GM19395 (cell line): ENCODE measurements around the gene ARHGAP23.
"Not testable (repeated sequence)": the region's sequence is repeated elsewhere in the genome, so short reads cannot be mapped to it uniquely, and the experiment has no call there.

Experiments
- ATAC-seq: cut with Tn5 transposase; IDR thresholded peaks from one replicate; pipeline ENCODE4 v1.9.1; 2021; ENCODE audit warnings: mild to moderate bottlenecking, moderate library complexity; ENCODE audit not compliant: unreplicated experiment

ARHGAP23 gene

DNA sequence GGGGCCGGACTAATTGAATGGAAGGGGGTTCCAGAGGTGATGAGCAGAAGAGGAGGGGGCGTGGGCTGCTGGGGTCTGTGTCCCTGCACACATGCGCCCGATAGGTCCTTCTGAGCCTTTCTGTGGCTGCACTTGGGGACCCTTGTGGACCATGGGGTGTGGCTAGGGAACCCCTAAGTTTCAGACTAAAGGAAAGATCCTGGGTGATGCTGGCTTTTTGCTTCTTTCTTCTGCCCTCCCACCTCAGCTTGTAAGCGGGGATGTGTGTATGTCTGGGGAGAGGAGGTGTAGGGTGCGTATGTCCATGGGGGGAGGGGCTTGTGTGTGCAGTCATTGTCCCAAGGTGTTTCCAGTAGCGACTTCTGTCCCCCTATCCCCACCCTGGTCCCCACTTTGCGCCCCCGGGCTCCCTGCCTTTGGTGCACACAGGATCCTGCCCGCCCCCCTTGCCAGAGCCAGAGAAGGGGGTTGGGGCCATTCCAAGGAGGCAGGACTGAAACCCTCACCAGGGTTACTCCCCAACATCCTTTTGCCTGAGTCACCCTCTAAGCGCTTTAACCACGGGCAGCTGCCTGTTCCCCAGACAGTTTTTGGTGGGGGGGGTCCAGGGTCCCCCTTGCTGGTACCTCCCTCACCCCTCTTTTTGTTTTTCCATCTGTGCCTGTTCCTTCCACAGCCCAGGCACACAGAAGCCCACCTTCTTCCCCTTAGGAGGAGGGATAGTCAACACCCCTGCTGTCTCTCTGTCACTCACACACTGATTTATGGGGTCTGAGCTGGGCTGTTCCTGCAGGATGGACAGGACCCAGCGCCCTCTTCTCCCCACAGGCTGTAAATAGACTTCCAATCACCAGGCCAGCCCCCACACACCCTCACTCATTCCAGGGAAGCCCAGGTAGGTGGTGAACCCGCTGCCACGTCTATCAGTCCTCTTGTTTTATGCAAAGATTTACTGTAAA is 83.2 kb downstream of the ARHGAP23 start:
- ATAC-seq, result no peak

GRCh38 chr17:38512473-38513058 is 84.3 kb downstream of the ARHGAP23 start:
- no peak for ATAC-seq

GRCh38 chr17:38526526-38526925 is 98.3 kb downstream of the ARHGAP23 start:
- ATAC-seq, result not testable (repeated sequence)

DNA sequence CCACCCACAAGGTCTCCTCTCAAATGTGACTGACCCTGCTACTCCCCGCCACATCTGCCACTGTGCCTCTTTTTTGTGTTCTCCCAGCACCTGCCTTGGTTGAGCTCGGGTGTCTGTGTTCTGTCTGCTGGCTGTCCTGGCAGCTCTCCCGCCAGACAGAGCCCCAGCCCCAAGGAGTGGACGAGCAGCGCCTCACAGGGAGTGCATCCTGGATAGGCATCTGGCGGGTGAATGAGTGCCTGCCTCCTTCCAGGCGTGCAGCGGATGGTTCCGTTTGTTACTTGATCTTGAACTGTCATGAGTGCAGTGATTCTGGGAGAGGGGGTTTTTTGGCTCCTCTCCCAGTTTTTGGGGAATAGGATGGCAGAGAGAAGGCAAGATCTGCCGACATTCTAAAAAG is 99.9 kb downstream of the ARHGAP23 start:
- ATAC-seq, result not testable (repeated sequence)

GRCh38 chr17:38530856-38531255 is 102.6 kb downstream of the ARHGAP23 start:
- not testable (repeated sequence) for ATAC-seq

GRCh38 chr17:38531761-38532160 is 103.5 kb downstream of the ARHGAP23 start:
- not testable (repeated sequence) for ATAC-seq

DNA sequence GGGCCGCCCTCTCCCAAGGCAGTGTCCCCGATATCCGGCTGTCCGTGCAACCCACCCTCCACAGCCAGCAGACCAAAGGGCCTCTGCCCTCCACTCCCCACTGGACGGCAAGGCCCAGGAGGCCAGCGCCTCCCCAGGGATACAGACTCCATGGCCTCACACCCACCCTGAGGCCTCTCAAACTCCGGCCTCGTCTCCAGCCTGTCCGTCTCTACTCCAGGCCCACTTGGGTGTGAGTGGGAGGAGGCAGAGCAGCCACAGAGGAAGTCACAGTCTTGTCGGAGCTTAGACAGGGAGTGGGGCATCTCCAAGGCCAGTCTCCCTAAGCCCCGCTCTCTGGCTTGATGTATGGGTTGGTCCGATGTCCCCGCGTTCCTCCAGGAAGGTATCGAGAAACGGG is 104.2 kb downstream of the ARHGAP23 start:
- ATAC-seq, result no peak

DNA sequence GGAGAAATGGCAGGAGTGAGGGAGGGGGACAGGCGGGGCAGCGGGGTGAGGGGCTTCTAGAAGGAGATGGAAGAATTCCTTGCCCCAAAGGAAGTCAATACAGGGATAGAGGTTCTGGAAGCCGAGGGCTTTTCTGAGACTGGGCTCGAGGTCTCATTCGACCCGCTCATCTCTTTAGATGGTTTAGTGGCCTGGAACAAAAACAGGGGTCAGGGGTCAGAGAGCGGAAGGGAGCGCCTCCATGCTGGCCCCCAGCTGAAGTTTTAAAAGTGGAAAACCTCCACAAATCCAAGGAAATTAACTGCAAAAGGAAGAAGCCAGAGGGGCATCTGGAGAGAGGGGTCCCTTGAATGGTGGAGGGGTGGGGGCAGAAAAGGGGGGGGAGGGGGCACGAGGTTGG is 105.0 kb downstream of the ARHGAP23 start:
- ATAC-seq, result no peak

GRCh38 chr17:38533866-38534497 is 105.7 kb downstream of the ARHGAP23 start:
- ATAC-seq, result no peak

- no peak for ATAC-seq
Observed at GRCh38 chr17:38534498-38534885, 106.2 kb downstream of the ARHGAP23 start.

GRCh38 chr17:38535886-38536285 is 107.6 kb downstream of the ARHGAP23 start:
- no peak for ATAC-seq

- no peak for ATAC-seq
Observed at GRCh38 chr17:38536661-38537060, 108.4 kb downstream of the ARHGAP23 start.

GRCh38 chr17:38538906-38539305 is 110.6 kb downstream of the ARHGAP23 start:
- ATAC-seq, result no peak

- ATAC-seq, result no peak
Observed at GRCh38 chr17:38539386-38539785, 111.1 kb downstream of the ARHGAP23 start.

DNA sequence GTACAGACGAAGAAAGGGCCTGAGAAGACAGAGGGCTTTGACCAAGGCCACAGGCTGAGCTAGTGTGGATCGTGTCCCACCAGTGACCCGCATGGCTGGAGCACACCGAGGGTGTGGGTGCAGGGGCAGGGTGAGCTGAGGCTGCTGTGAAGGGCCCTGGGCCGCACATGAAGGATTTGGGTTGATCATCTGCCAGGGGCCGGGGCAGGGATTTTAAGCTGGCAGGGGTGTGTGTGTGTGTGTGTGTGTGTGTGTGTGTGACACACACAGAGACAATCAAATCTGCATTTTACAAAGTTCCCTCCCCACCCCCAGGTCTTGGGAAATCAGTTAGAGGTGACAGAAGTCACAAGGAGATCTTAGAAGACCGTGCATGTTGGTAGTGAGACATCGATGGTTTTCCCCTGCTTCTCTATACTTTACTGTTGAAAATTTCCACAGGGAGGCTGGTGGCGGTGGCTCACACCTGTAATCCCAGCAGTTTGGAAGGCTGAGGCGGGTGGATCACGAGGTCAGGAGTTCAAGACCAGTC is 112.3 kb downstream of the ARHGAP23 start:
- ATAC-seq, result no peak

- ATAC-seq, result no peak
Observed at GRCh38 chr17:38541281-38541680, 113.0 kb downstream of the ARHGAP23 start.

DNA sequence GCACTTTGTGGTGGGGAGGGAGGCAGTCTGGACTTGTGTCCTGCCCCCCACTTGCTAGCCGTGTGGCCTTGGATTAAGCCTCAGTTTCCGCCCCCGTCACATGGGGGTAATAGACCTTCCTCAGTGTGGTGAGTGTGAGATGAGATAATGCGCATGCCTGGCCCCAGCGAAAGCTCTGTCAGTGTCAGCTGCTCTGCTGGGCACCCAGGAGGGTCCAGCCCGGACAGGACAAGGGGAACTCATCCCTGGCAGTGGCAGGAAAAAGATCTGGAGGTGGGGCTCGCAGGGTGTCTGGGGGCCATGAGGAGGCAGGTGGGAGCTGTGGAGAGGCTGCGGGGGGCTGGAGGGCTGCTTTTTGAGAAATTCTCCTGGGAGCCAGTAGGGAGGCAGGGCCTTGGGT is 114.0 kb downstream of the ARHGAP23 start:
- ATAC-seq, result no peak

DNA sequence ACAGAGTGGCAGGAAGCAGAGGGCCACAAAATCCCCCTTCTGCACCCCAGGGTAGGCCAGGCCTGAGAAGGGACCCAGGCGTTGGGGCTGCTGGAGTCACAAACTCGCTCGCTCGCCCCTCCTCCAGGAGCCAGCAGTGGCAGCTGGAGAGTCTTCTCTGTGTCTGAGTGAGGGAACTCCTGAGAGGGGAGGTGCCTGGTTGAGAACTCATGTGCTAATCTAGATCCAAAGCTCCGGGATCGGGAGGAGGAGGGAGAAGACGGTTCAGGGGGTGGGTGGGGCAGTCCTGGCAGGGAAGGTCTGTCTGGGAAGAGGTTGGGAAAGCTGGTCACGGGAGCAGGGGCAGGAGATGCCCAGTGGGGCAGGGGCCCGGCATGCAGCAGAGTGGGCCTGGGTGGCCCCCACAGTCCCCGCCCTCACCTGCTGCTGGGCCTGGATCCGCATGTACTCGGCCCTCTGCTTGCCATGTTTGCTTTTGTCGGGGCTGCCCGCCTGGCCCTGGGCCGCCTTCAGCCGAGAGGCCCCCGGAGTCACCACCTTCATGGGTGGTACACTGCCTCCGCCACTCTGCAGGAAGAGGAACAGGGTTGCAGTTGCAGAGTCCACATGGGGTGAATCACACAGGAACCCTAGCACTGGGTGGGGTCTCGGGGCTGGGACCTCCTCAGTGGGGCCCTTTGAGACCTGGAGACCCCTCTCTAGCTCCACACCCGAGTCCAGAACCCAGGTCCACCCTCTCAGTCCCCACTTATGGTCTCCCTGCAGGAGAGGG is 115.3 kb downstream of the ARHGAP23 start:
- ATAC-seq, result no peak

DNA sequence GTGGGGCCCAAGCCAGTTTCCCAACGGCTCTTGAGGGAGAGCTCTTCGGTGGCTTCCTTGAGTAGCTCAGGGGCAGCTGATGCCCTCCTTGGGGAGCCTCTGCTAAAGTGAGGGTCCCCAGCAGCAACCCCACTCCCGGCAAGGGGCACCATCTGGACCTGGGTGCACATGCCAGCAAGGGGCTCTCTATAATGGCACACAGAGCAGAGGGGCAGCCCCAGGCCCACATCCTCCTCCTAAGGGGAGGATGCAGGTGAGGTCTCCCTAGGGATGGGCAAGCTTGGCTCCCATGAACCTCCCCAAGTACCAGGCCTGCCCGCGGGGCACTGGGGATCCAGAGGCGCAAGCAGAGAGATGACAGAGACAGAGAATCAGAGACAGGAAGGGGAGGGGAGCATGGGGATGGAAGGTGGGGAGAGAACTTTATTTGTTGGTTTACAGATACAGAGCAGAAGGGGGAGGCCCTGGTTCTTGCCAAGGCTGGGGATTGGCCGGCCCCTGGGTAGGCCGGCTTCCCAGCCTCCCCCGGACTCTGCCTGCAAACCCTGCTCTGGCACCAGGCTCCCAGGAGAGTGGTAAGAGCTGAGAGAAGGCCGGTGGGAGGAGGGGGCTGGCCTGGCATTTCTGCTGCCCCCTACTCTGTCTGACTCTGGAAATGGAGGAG is 116.0 kb downstream of the ARHGAP23 start:
- no peak for ATAC-seq

DNA sequence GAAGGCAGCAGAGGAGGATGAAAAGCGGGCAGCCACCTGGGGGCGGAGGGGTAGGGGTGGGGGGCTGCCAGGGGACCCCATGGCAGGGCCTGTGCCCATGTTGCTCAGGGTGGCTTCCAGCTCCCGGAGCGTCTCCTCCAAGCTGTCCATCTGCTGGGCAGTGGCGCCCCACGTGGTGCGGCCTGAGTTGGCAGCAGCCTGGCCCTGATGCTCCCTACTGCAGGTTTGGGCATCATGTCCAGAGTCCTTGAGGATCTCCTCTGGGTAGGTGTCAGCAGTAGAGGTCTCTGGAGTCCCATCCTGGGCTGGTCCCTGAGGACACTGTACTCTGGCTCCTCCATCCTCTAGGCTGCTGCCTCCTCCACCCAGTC is 116.6 kb downstream of the ARHGAP23 start:
- ATAC-seq, result no peak
